Bronchial epithelial cell (primary cell): Measurements from ENCODE around the gene ZNF143. TPM values are rescaled to one million over a fixed set of nuclear protein-coding genes. Genes with fewer than 3 reads are reported as not detected.

Experiments
- DNase-seq: peaks from one replicate; pipeline ENCODE4 v3.0.0-alpha.2; 2010; ENCODE audit warnings: low read depth
- FAIRE-seq: peaks from 2 replicates; lab custom pipeline; 2011; peaks lifted over from hg19 to GRCh38; lab: Jason Lieb, UNC
- H3K27me3 ChIP-seq: 2 replicates; pipeline ENCODE4 v1.5.1; 2011; ENCODE audit warnings: low read length; ENCODE audit not compliant: control insufficient read depth, insufficient read depth
- H3K36me3 ChIP-seq: 2 replicates; pipeline ENCODE4 v1.5.1; 2011; ENCODE audit warnings: low read length; ENCODE audit not compliant: control insufficient read depth, insufficient read depth
- H3K4me3 ChIP-seq: 2 replicates; pipeline ENCODE4 v1.5.1; 2011; ENCODE audit warnings: mild to moderate bottlenecking, low read depth, low read length, control low read depth
- total RNA-seq: library from RNA; depleted of rRNA; stranded (reverse); fragments of >200 nt; gene quantifications from 2 replicates; pipeline ENCODE4 v1.2.1, GENCODE V29; 2014
- TF ChIP-seq, protein P1 (sequence below): IDR thresholded peaks from 2 replicates; pipeline ENCODE4 v1.5.1; 2011; ENCODE audit warnings: mild to moderate bottlenecking, moderate library complexity, low read length, control low read depth, inconsistent platforms; ENCODE audit not compliant: insufficient read depth, severe bottlenecking

Gene ZNF143
- total RNA-seq, 1 donor from 2014 or later: 54.2 TPM

- no peaks in the 10 kb centered on the region for H3K27me3 ChIP-seq
- H3K4me3 ChIP-seq: no peak overlapping the region
- FAIRE-seq: no peak
These were observed 32.7 kb downstream of the ZNF143 start for GRCh38 chr11:9493492-9493891.

GRCh38 chr11:9494316-9494715 lies 33.5 kb downstream of the ZNF143 start:
- TF ChIP-seq, protein P1, sequence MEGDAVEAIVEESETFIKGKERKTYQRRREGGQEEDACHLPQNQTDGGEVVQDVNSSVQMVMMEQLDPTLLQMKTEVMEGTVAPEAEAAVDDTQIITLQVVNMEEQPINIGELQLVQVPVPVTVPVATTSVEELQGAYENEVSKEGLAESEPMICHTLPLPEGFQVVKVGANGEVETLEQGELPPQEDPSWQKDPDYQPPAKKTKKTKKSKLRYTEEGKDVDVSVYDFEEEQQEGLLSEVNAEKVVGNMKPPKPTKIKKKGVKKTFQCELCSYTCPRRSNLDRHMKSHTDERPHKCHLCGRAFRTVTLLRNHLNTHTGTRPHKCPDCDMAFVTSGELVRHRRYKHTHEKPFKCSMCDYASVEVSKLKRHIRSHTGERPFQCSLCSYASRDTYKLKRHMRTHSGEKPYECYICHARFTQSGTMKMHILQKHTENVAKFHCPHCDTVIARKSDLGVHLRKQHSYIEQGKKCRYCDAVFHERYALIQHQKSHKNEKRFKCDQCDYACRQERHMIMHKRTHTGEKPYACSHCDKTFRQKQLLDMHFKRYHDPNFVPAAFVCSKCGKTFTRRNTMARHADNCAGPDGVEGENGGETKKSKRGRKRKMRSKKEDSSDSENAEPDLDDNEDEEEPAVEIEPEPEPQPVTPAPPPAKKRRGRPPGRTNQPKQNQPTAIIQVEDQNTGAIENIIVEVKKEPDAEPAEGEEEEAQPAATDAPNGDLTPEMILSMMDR: no peak
- Histone ChIP-seq H3K4me3 (no peak overlapping the region), H3K27me3 (no peaks in the 10 kb centered on the region), H3K36me3 (peaks cover 14% of the 10 kb centered on the region)
- no peak for DNase-seq
- no peak for FAIRE-seq

More at GRCh38 chr11:9493492-9493891, 32.7 kb downstream of the ZNF143 start:
- TF ChIP-seq, protein P1: no peak
- H3K36me3 ChIP-seq: peaks cover 14% of the 10 kb centered on the region
- DNase-seq: no peak

- TF ChIP-seq, protein P1: no peak
- no peak for DNase-seq
- H3K4me3 ChIP-seq: no peak overlapping the region
- peaks cover 13% of the 10 kb centered on the region for H3K36me3 ChIP-seq
- no peak for FAIRE-seq
- H3K27me3 ChIP-seq: no peaks in the 10 kb centered on the region
These were observed 35.1 kb downstream of the ZNF143 start for GRCh38 chr11:9495803-9496514.

GRCh38 chr11:9498457-9499078 lies 37.8 kb downstream of the ZNF143 start:
- FAIRE-seq (no peak), DNase-seq (no peak)
- Histone ChIP-seq H3K36me3 (peaks cover 9% of the 10 kb centered on the region), H3K27me3 (no peaks in the 10 kb centered on the region), H3K4me3 (no peak overlapping the region)
- TF ChIP-seq, protein P1: no peak

DNA sequence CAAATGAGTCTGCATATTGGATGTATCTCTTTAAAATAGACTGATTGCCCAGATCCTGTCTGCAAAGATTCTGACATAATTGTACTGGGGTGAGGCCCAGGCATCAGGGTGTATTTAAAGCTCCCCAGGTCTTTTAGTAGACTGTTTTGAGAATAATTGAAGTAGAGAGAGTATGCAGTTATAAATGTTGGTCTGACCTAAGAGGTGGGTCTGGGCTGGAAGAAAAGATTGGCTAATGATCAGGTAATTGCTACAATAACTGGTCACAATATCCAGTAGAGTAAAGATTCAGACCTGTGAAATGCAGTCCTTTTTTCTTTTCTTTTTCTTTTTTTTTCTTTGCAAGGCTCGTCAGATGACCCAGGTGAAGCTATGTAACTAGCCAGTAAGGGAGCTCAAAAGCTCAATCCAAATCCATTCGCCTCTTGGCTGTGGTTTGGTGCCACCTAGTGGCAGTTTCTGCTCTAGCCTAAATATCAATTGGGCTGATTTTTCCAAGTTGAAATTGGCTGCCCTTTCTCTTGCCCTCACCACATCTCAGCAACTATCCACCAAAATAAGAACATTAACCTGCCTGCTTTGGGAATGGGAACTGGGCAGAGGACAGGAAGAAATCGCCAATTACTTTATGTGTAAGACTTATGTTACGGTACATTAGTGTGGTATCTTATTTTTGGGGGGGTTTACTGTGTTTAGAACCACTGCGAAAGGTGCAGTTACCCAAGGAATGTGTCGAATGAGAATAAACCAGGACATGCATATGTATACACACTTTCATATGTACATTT lies 45.9 kb downstream of the ZNF143 start:
- Histone ChIP-seq H3K27me3 (no peaks in the 10 kb centered on the region), H3K36me3 (peaks cover 3% of the 10 kb centered on the region), H3K4me3 (no peak overlapping the region)
- TF ChIP-seq, protein P1: peak; percentile 84
- FAIRE-seq (no peak), DNase-seq (peak; percentile 72)
